T-helper 2 cell (primary cell): ENCODE measurements around the gene DCDC2B.
A peak's percentile ranks its signal among the peaks of the same experiment; 100 is the strongest.

ENCODE experiments used
- DNase-seq, 5 experiments: peaks; one replicate each; pipeline versions ENCODE4 v3.0.0 to v3.0.0-alpha.2; 2012 to 2022

Gene DCDC2B

GRCh38 chr1:32197074-32197473 is 11.8 kb upstream of the DCDC2B start:
- no peak for DNase-seq

- no peak for DNase-seq
These were observed 11.1 kb upstream of the DCDC2B start for GRCh38 chr1:32197837-32198236.

- no peak for DNase-seq
These were observed 10.4 kb upstream of the DCDC2B start for GRCh38 chr1:32198237-32199042.

GRCh38 chr1:32199043-32199716 is 9.7 kb upstream of the DCDC2B start:
- no peak for DNase-seq

- DNase-seq: no peak
These were observed 9.2 kb upstream of the DCDC2B start for GRCh38 chr1:32199717-32200072.

GRCh38 chr1:32200226-32201010 is 8.5 kb upstream of the DCDC2B start, which contains the start of gene CCDC28B:
Gene CCDC28B, plus strand, starts transcription at chr1:32200595. Its CDS starts 1,341 bp downstream, at chr1:32201936.
- peak in 4 of 5 experiments; percentile 30 to 76 (median 49) for DNase-seq

- peak; percentile 49 to 82 (median 73) for DNase-seq
These were observed 7.7 kb upstream of the DCDC2B start for GRCh38 chr1:32201011-32201855.

GRCh38 chr1:32204943-32205361 is 3.9 kb upstream of the DCDC2B start:
- DNase-seq: no peak

- peak; percentile 72 to 88 (median 80) for DNase-seq
These were observed 3.2 kb upstream of the DCDC2B start, which contains the start of gene IQCC for GRCh38 chr1:32205401-32206370. Gene IQCC, plus strand, starts transcription at chr1:32205671. Its CDS starts 11 bp downstream, at chr1:32205682.

- no peak for DNase-seq
These were observed 420 bp upstream of the DCDC2B start for GRCh38 chr1:32208469-32208868.

- DNase-seq: peak in 4 of 5 experiments; percentile 16 to 68 (median 44)
These were observed 7.0 kb downstream of the DCDC2B start for GRCh38 chr1:32215629-32216480.

- DNase-seq: no peak
These were observed 7.7 kb downstream of the DCDC2B start for GRCh38 chr1:32216566-32216965.

GRCh38 chr1:32219022-32219421 is 10.1 kb downstream of the DCDC2B start:
- DNase-seq: no peak

- no peak for DNase-seq
These were observed 12.1 kb downstream of the DCDC2B start for GRCh38 chr1:32220746-32221580.

- DNase-seq: no peak
These were observed 12.7 kb downstream of the DCDC2B start for GRCh38 chr1:32221581-32221979.

GRCh38 chr1:32221980-32222755 is 13.3 kb downstream of the DCDC2B start, which contains the start of the genes EIF3I and TMEM234:
Gene EIF3I, plus strand, starts transcription at chr1:32222407. Its CDS starts 35 bp downstream, at chr1:32222442.
Gene TMEM234, minus strand, starts transcription at chr1:32222353. Its CDS starts 31 bp downstream, at chr1:32222322.
- peak; percentile 68 to 93 (median 84) for DNase-seq

- DNase-seq: no peak
These were observed 14.8 kb downstream of the DCDC2B start for GRCh38 chr1:32223683-32224082.

GRCh38 chr1:32224285-32224684 is 15.4 kb downstream of the DCDC2B start:
- DNase-seq: no peak
